NCI-H2227 (cell line): ENCODE results near the gene PRR23C.
"Not testable (repeated sequence)": the region's sequence is repeated elsewhere in the genome, so short reads cannot be mapped to it uniquely, and the experiment has no call there.

ENCODE experiments used
- DNase-seq: peaks from one replicate; lab custom pipeline; 2025; ENCODE audit not compliant: unreplicated experiment; lab: John Stamatoyannopoulos, UW

Gene PRR23C

GRCh38 chr3:139044366-139045210, at the start of gene PRR23C:
Gene PRR23C, minus strand, starts transcription at chr3:139044892. Its CDS starts 272 bp downstream, at chr3:139044620.
- DNase-seq = no peak

DNA sequence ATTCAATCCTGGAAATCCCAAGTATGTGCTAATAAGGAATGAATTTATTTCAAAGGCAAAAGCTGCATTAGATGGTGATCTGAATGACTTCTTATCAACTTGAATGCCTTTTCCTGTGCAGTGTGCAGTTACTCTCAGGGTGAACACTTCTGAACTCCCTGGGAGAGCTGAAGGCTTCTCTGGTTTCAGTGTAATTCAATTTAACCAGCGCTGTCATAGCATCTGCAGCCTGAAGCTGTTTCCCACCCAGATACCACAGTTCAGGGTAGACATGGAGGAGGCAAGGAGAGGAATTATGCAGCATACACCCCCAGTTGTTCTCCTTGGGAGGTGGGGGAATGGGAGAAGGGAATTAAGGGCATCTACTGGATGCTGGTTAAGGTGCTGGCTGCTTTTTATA, 49.1 kb upstream of the PRR23C start:
- DNase-seq = no peak

DNA sequence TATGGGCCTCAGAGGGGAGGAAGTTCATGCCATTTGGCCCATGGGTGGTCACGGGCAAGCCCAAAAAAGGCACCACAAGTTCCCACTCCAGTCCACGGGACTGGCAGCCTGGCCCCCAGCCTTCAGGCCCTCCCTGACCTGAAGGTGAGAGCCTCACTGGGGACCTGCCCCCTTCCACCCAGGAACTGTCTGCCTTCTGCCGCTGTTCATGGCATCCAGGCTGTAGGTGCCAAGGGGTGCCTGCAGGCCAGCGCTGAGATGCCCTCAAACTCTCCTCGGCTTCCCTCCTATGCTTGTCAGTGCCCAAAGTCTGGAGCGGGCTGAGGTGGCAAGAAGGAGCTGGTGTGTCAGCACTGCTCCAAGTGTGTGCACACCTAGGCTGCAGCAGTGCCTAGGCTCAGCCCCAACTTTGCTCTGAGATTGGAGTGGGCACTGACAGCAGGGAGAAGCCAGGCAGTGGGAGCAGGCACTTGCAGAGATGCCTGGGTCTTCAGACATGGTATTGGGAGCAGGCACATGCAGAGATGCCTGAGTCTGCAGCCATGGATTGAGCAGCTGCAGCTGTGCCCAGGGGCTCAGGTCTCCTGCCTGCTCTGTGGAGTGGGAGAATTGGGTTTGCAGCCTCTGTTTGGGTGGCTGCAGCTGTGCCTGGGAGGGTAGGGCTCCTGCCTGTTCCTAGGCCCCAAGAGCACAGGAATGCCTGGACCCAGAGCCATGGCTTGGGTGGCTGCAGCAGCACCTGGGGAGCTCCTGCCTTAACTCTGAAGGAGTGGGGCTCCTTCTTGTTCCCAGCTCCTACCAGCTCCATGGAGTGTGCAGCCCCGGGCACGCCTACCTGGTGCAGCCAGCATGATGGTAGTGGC, 44.0 kb upstream of the PRR23C start:
- no peak for DNase-seq

- DNase-seq = no peak
These were observed 42.9 kb upstream of the PRR23C start for GRCh38 chr3:139087621-139088020.

DNA sequence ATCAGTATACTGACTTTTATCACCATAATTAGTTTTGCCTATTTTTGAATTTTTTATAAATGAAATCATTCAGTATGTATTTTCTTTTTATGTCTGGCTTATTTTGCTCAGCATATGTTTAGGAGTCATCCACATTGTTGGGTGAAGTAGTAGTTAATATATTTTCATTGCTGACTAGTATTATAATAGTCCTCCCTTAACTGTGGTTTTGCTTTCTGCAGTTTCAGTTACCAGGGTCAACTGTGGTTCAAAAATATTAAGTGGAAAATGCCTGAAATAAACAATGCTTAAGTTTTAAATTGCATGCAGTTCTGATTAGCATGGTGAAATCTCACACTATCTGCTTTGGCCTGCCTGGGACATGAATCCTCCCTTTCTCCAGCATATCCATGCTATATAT, 39.5 kb upstream of the PRR23C start:
- DNase-seq = no peak

DNA sequence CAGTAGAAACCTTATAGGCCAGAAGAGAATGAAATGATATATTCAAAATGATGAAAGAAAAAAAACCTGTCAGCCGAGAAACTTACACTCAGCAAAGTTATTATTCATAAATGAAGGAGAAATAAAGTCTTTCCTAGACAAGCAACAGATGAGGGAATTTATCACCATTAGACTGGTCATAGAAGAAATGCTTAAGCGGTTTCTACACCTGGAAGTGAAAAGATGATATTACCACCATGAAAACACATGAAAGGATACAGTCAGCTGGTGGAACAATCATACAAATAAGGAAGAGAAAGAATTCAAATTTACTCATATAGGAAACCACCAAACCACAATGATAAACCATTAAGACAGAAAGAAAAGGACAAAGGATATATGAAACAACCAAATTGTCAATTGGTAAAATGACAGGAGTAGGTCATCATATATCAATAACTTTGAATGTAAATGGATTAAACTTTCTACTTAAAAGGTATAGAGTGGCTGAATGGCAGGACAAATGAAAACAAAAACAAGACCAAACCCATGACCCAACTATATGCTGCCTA, 29.9 kb upstream of the PRR23C start:
- DNase-seq = no peak

- no peak for DNase-seq
These were observed 18.2 kb upstream of the PRR23C start for GRCh38 chr3:139062918-139063317.

- DNase-seq = no peak
These were observed 8.3 kb upstream of the PRR23C start for GRCh38 chr3:139052802-139053600.

- no peak for DNase-seq
These were observed 932 bp downstream of the PRR23C start for GRCh38 chr3:139043554-139044365.

GRCh38 chr3:139037478-139037877, 7.2 kb downstream of the PRR23C start:
- DNase-seq = no peak

- DNase-seq = no peak
These were observed 12.2 kb downstream of the PRR23C start for GRCh38 chr3:139032326-139033002.

- not testable (repeated sequence) for DNase-seq
These were observed 14.1 kb downstream of the PRR23C start for GRCh38 chr3:139030576-139030975.

GRCh38 chr3:139024968-139025367, 19.7 kb downstream of the PRR23C start:
- no peak for DNase-seq

DNA sequence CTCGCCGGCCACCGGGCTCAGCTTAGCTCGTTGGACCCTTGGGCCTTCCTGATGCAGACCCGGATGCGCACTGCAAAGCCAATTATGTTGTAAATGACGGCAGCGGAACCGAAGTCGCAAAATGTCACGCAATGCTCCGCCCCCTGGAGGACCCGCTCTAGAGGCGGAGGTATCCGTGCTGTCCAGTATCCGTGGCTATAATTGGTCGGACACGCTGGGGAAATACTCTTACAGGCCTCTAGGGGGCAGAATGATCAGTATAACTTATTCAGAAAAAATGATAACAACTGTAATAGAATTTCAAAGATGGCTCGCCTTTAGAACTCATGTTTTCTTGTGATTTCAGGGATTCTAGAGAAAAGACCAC, 23.8 kb downstream of the PRR23C start, which contains the start of gene PRR23B:
PRR23B (minus strand) TSS at position 59 of the 367 bp plus-strand sequence. CDS start 265 bp downstream, outside the sequence.
- DNase-seq = no peak

- DNase-seq = no peak
These were observed 24.4 kb downstream of the PRR23C start for GRCh38 chr3:139020036-139020867.

DNA sequence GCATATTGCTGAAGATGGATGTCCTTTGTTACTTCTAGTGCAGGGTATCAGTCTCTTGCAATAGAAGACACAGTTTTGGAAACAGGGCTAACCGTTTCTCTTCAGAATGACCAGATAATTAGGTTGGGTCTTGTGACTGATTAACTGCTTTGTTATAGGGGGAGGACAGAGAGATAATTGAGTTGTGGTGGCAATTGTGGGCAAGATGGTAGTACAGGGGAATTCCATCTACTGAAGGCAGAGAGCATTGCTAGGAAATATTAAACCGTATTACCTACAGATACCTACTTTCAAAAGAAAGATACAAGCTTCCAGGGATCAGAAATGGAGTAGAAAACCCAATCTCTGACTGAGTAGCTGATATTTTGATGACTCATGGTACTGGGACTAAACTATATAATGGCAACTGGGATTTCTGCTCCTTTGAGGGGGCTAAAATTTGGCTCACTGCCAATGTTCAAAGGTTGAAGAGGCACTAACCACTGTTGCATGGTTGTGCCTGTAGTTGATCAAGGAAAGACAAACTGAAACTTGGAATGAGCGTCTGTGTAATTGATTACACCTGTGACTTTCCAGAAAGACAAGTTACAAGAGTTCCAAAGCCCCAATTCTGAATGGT, 28.2 kb downstream of the PRR23C start:
- no peak for DNase-seq

- no peak for DNase-seq
These were observed 38.5 kb downstream of the PRR23C start, which contains the start of gene PRR23A for GRCh38 chr3:139006051-139006716. Gene PRR23A, minus strand, starts transcription at chr3:139006268. Its CDS starts 0 bp downstream, at chr3:139006268.
